HG03159 (cell line): ENCODE measurements around the gene AAGAB.

Source experiments
- ATAC-seq: cut with Tn5 transposase; IDR thresholded peaks from one replicate; pipeline ENCODE4 v1.9.1; 2021; ENCODE audit warnings: mild to moderate bottlenecking, moderate library complexity; ENCODE audit not compliant: unreplicated experiment

The AAGAB gene

GRCh38 chr15:67212684-67213367, 41.6 kb downstream of the AAGAB start:
- ATAC-seq: no peak

- no peak for ATAC-seq
These were observed 43.8 kb downstream of the AAGAB start for GRCh38 chr15:67210555-67211168.

- ATAC-seq: no peak
These were observed 46.1 kb downstream of the AAGAB start for GRCh38 chr15:67208396-67208795.

- ATAC-seq: no peak
These were observed 46.8 kb downstream of the AAGAB start for GRCh38 chr15:67207555-67208207.

- ATAC-seq: no peak
These were observed 51.5 kb downstream of the AAGAB start for GRCh38 chr15:67202991-67203390.

- no peak for ATAC-seq
These were observed 52.4 kb downstream of the AAGAB start for GRCh38 chr15:67202091-67202490.

GRCh38 chr15:67201136-67201535, 53.3 kb downstream of the AAGAB start:
- no peak for ATAC-seq

GRCh38 chr15:67199881-67200763, 54.3 kb downstream of the AAGAB start:
- ATAC-seq: no peak

- no peak for ATAC-seq
These were observed 55.1 kb downstream of the AAGAB start for GRCh38 chr15:67199391-67199790.

- no peak for ATAC-seq
These were observed 56.2 kb downstream of the AAGAB start for GRCh38 chr15:67198157-67198754.

GRCh38 chr15:67197364-67197695, 57.1 kb downstream of the AAGAB start:
- no peak for ATAC-seq

GRCh38 chr15:67196672-67197363, 57.6 kb downstream of the AAGAB start:
- no peak for ATAC-seq

GRCh38 chr15:67196222-67196621, 58.2 kb downstream of the AAGAB start:
- no peak for ATAC-seq

GRCh38 chr15:67195305-67195704, 59.2 kb downstream of the AAGAB start:
- no peak for ATAC-seq

- ATAC-seq: no peak
These were observed 60.0 kb downstream of the AAGAB start for GRCh38 chr15:67194171-67195114.

GRCh38 chr15:67193223-67193990, 61.1 kb downstream of the AAGAB start:
- no peak for ATAC-seq

- ATAC-seq: no peak
These were observed 62.2 kb downstream of the AAGAB start for GRCh38 chr15:67192185-67192820.

- no peak for ATAC-seq
These were observed 63.6 kb downstream of the AAGAB start for GRCh38 chr15:67190813-67191212.
